ENCODE data around the gene TTC7B. TPM values are rescaled to one million over a fixed set of nuclear protein-coding genes. Genes with fewer than 3 reads are reported as not detected.

The TTC7B gene
- total and polyA plus RNA-seq, 2 donors (not counting 1 experiment from before 2014, with no cell fraction given), result 0.36 to 3.2 TPM

- H3K27me3 Mint-ChIP-seq, result peaks cover 21% of the 10 kb centered on the region
- H3K27ac Mint-ChIP-seq, result no peak overlapping the region
- POLR2A ChIA-PET, result no interaction called here
These were observed 210.8 kb downstream of the TTC7B start for GRCh38 chr14:90605430-90605829.

GRCh38 chr14:90604356-90604755 lies 211.9 kb downstream of the TTC7B start:
- Mint-ChIP-seq H3K4me3 (no peak overlapping the region), H3K27me3 (peaks cover 18% of the 10 kb centered on the region), H3K4me1 (peaks cover 4% of the 10 kb centered on the region), H3K27ac (no peak overlapping the region), H3K9me3 (ENCODE audit: insufficient read depth) (no peaks in the 10 kb centered on the region)
- TF ChIP-seq EZH2 (IDR thresholded peaks at IDR 0.05; ENCODE audit: borderline replicate concordance, insufficient read depth, low read depth, low read length, poor library complexity, severe bottlenecking), result no peak
- intact Hi-C loops (cut with micrococcal nuclease), result no loop called here
- ChIA-PET CTCF (no interaction called here), POLR2A (no interaction called here)
- WGBS (ENCODE audit: insufficient coverage), result 100% methylated on average over 2 of the region's 6 CpGs
- Histone ChIP-seq H3K9me3 (ENCODE audit: control extremely low read depth in 1 of 3, control insufficient read depth in 2 of 3, insufficient read depth in 1 of 3, low read length in 2 of 3) (no peaks in the 10 kb centered on the region), H4K20me1 (ENCODE audit: control insufficient read depth, insufficient read depth, low read length, poor library complexity, severe bottlenecking) (no peaks in the 10 kb centered on the region), H2AFZ (ENCODE audit: insufficient read depth, low read depth, low read length, poor library complexity, severe bottlenecking) (no peak overlapping the region), H3K9ac (ENCODE audit: low read length) (no peak overlapping the region), H3K4me3 (ENCODE audit: control extremely low read depth in 1 of 5, extremely low read depth in 1 of 5, insufficient read depth in 1 of 5, low read depth in 2 of 5, low read length in 4 of 5) (no peak overlapping the region), H3K27me3 (replicated peaks in 1 of 4; ENCODE audit: control extremely low read depth in 1 of 4, control insufficient read depth in 3 of 4, insufficient read depth in 4 of 4, low read length in 3 of 4) (no peaks in the 10 kb centered on the region), H3K79me2 (ENCODE audit: control insufficient read depth, insufficient read depth, low read length) (no peaks in the 10 kb centered on the region), H3K4me1 (ENCODE audit: control insufficient read depth in 2 of 2, insufficient read depth in 2 of 2, low read length in 2 of 2) (no peaks in the 10 kb centered on the region), H3K27ac (ENCODE audit: low read length in 2 of 2) (no peak overlapping the region), H3K4me2 (replicated peaks; ENCODE audit: low read depth, low read length, poor library complexity, severe bottlenecking) (no peak overlapping the region), H3K36me3 (replicated peaks in 1 of 2; ENCODE audit: control extremely low read depth in 1 of 2, control insufficient read depth in 1 of 2, extremely low read depth in 1 of 2, insufficient read depth in 2 of 2, low read length in 1 of 2) (no peaks in the 10 kb centered on the region)
- no peak for ATAC-seq (ENCODE audit: low read depth)
- no peak for DNase-seq

More at GRCh38 chr14:90605430-90605829, 210.8 kb downstream of the TTC7B start:
- no peak for TF ChIP-seq EZH2 (IDR thresholded peaks at IDR 0.05; ENCODE audit: borderline replicate concordance, insufficient read depth, low read depth, low read length, poor library complexity, severe bottlenecking)
- TF ChIP-seq CTCF (IDR thresholded peaks at IDR 0.05), result no peak
- H3K27me3 ChIP-seq (replicated peaks in 1 of 4; ENCODE audit: control extremely low read depth in 1 of 4, control insufficient read depth in 3 of 4, insufficient read depth in 4 of 4, low read length in 3 of 4), result no peaks in the 10 kb centered on the region
- no peaks in the 10 kb centered on the region for H3K9me3 ChIP-seq (ENCODE audit: control extremely low read depth in 1 of 3, control insufficient read depth in 2 of 3, insufficient read depth in 1 of 3, low read length in 2 of 3)
- WGBS (ENCODE audit: insufficient coverage), result 52% methylated on average over 4 of the region's 6 CpGs
- H3K4me1 ChIP-seq (ENCODE audit: control insufficient read depth in 2 of 2, insufficient read depth in 2 of 2, low read length in 2 of 2), result no peaks in the 10 kb centered on the region
- DNase-seq (no peak), ATAC-seq (ENCODE audit: low read depth) (no peak)
- H3K36me3 ChIP-seq (replicated peaks in 1 of 2; ENCODE audit: control extremely low read depth in 1 of 2, control insufficient read depth in 1 of 2, extremely low read depth in 1 of 2, insufficient read depth in 2 of 2, low read length in 1 of 2), result no peaks in the 10 kb centered on the region
- no peaks in the 10 kb centered on the region for H4K20me1 ChIP-seq (ENCODE audit: control insufficient read depth, insufficient read depth, low read length, poor library complexity, severe bottlenecking)
- no peak overlapping the region for H3K9ac ChIP-seq (ENCODE audit: low read length)
- H3K4me2 ChIP-seq (replicated peaks; ENCODE audit: low read depth, low read length, poor library complexity, severe bottlenecking), result no peak overlapping the region
- CTCF ChIA-PET, result interaction anchor here (0.6 kb wide), 1 partner anchor 323 kb away, joined by 3 read pairs; no protein-coding TSS in a partner anchor
- H3K4me1 Mint-ChIP-seq, result peaks cover 4% of the 10 kb centered on the region
- intact Hi-C loops (cut with micrococcal nuclease), result no loop called here
- H2AFZ ChIP-seq (ENCODE audit: insufficient read depth, low read depth, low read length, poor library complexity, severe bottlenecking), result no peak overlapping the region
- H3K4me3 Mint-ChIP-seq, result no peak overlapping the region
- H3K4me3 ChIP-seq (ENCODE audit: control extremely low read depth in 1 of 5, extremely low read depth in 1 of 5, insufficient read depth in 1 of 5, low read depth in 2 of 5, low read length in 4 of 5), result no peak overlapping the region
- H3K27ac ChIP-seq (ENCODE audit: low read length in 2 of 2), result no peak overlapping the region
- no peaks in the 10 kb centered on the region for H3K79me2 ChIP-seq (ENCODE audit: control insufficient read depth, insufficient read depth, low read length)
- no peaks in the 10 kb centered on the region for H3K9me3 Mint-ChIP-seq (ENCODE audit: insufficient read depth)
